Ovary (tissue), 3 donors: ENCODE measurements around the gene TOP2A.

ENCODE experiments used
- POLR2A ChIP-seq: fragments of 450-650 bp; IDR thresholded peaks from one replicate; pipeline ENCODE4 v1.6.1; 2017; ENCODE audit warnings: antibody characterized with exemption, mild to moderate bottlenecking, moderate library complexity
- TF ChIP-seq, protein P1 (sequence below), 3 donors: fragments of 450-650 bp in 2 of 3; fragments of 200-600 bp in 1 of 3; IDR thresholded peaks; one replicate each; pipeline versions ENCODE4 v1.5.1 to v1.8.0; 2016 to 2022; ENCODE audit warnings: antibody characterized with exemption in 3 of 3, mild to moderate bottlenecking in 1 of 3
- donor health status: DM: no; HTN: no; CAD: no.

DNA sequence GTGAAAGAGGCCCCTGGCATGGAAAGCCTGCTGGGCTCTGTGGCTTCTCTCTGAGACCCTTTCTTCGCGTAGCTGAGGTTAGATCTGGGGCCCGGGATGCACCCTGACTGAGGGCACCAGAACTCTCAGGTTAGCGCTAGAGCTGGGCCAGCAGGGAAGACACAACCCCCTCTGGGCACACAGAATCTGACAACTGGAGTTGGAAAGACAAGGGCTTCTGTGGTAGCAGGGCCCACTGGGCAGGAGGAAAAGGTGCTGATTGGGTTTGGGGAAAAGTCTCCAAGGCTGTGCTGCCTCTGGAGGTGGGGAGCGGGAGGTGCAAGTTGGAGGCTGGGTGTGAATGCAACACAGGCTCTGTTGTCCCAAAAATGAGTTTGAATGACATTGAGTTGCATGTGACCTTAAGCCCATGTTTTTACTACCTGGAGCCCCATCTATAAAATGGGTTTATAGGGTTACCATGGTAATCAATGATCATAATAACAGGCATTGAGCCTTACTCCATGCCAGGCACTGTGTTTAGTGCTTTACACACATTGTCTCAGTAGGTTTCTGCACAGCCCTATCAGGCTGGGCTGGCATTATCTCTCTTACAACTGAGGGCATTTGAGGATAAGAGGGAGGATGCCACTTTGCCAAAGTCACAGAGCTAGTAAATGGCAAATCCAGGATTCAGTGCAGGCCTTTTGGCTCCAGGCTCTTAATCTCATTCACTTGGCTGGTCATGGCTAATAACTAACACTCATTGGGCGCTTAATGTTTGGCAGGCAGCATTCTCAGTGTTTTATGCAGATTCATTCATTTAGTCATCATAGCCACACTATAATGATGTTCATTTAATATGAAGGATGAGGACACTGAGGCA is 16.1 kb upstream of the TOP2A start:
- no peak for TF ChIP-seq POLR2A
- TF ChIP-seq, protein P1, sequence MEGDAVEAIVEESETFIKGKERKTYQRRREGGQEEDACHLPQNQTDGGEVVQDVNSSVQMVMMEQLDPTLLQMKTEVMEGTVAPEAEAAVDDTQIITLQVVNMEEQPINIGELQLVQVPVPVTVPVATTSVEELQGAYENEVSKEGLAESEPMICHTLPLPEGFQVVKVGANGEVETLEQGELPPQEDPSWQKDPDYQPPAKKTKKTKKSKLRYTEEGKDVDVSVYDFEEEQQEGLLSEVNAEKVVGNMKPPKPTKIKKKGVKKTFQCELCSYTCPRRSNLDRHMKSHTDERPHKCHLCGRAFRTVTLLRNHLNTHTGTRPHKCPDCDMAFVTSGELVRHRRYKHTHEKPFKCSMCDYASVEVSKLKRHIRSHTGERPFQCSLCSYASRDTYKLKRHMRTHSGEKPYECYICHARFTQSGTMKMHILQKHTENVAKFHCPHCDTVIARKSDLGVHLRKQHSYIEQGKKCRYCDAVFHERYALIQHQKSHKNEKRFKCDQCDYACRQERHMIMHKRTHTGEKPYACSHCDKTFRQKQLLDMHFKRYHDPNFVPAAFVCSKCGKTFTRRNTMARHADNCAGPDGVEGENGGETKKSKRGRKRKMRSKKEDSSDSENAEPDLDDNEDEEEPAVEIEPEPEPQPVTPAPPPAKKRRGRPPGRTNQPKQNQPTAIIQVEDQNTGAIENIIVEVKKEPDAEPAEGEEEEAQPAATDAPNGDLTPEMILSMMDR (IDR thresholded peaks at IDR 0.05), result peak in 2 of 3 donors; percentile 8 to 20
